GM18873 (cell line): ENCODE measurements around the gene CSAD.
A peak's percentile ranks its signal among the peaks of the same experiment; 100 is the strongest.
"Not testable (repeated sequence)": the region's sequence is repeated elsewhere in the genome, so short reads cannot be mapped to it uniquely, and the experiment has no call there.

Source experiments
- ATAC-seq: cut with Tn5 transposase; IDR thresholded peaks from one replicate; pipeline ENCODE4 v1.9.1; 2021; ENCODE audit warnings: mild to moderate bottlenecking, moderate library complexity, moderate number of reproducible peaks; ENCODE audit not compliant: unreplicated experiment, low FRiP score

Gene CSAD

DNA sequence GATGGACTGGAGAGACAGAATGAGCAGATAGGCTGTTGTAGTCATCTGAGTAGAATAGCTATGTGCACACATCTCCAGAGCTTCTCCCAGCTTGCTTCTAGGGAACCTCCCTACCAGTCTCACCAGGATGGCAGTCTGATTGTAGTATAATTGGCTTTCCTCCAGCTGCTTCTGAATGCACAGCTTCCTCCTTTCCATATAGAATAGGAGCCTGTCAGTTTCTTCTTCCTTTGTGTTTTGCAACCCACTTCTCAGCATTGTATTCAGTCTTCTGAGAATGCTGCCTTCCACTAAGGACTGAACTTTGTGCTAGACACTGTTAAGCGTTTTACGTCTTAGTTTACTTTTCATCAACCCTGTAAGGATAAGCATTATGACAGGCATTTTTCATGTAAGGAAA, 2.2 kb upstream of the CSAD start:
- no peak for ATAC-seq

GRCh38 chr12:53181935-53182334, 1.2 kb upstream of the CSAD start:
- no peak for ATAC-seq

DNA sequence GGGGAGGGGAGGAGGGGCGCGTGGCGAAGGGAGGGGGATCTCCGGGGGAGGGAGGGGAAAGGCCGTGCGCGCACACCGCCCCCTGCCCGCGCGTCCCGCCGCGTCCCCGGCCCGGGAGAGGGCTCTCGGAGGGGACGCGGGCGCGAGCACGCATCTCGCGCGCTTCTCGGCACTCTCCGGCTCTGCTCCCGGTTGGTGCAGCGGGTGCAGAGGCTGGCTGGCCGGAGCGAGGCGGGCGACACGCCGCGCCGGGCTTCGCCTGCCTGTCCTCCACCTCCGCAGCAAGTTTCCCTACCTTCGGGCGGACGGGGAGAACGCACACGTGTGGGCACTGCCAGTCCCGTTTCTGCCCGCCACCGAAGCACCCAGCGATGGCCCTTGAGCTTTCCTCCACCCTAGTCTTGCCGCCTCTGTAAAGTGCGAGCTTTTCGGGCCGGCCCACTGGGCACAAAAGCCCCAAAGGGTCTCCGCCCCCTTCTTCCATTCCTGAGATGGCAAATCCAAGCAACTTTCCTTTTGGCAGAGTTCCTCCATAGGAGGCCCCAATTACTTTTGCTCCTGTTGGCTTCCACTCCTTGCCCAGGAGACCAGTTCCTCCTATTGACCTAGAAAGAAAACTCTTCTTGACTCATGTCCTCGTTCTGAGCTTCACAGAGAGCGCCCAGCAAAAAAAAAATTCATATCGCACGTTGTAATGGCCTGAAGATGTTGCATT, 363 bp upstream of the CSAD start:
- peak; percentile 6 for ATAC-seq

- peak; percentile 13 for ATAC-seq
Observed at GRCh38 chr12:53179687-53180219, 972 bp downstream of the CSAD start.

GRCh38 chr12:53178803-53179202, 1.9 kb downstream of the CSAD start:
- ATAC-seq: not testable (repeated sequence)

DNA sequence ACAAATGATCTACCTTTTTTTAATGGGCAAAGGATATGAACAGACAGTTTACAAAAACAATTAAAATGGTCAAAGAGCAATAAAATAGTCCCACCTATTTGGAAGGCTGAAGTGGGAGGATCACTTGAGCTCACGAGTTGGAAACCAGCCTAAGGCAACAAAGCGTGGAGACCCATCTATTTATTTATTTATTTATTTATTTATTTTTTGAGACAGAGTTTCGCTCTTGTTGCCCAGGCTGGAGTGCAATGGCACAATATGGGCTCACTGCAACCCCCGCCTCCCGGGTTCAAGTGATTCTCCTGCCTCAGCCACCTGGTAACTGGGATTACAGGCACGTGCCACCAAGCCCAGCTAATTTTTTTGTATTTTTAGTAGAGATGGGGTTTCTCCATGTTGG, 3.3 kb downstream of the CSAD start:
- not testable (repeated sequence) for ATAC-seq

DNA sequence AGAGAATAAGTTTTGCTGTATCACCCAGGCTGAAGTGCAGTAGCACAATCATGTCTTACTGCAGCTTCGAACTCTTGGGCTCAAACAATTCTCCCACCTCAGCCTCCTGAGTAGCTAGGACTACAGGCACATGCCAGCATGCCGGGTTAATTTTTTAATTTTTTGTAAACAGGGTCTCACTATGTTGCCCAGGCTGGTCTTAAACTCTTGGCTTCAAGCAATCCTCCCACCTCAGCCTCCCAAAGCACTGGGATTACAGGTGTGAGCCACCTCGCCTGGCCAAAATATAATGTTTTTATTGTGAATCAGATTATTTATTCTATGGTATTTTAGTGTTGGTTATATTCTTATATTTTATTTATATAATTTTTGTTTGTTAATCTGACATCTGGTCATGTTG, 4.0 kb downstream of the CSAD start:
- no peak for ATAC-seq

DNA sequence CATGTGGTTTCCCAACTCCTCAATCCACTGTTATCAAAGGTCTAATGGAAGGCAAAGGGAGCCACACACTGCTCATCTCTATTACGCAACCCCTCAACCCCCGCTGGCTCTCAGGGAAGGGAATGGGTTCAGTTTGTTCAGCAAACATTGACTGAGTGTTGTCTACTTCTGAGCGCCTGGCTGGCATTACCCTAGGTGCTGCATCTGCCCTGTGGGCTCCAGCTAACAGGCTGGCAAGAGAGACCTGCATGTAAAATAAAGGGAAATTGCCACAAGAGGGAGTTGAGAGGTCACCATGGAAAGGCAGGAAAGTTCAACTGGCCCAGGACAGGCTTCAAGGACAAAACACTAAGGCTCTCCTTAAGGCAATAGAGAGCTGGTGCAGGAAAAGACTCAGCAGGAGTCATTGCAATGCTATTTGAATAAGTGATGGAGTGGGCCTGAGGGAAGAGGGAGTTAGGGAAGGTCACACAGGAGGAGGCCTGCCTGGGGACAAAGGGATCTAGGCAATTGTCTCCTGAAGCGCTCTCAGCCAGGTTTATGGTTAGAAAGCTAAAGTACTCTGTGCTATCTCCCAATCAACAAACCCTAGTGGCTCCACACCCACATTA, 5.7 kb downstream of the CSAD start:
- ATAC-seq: no peak

DNA sequence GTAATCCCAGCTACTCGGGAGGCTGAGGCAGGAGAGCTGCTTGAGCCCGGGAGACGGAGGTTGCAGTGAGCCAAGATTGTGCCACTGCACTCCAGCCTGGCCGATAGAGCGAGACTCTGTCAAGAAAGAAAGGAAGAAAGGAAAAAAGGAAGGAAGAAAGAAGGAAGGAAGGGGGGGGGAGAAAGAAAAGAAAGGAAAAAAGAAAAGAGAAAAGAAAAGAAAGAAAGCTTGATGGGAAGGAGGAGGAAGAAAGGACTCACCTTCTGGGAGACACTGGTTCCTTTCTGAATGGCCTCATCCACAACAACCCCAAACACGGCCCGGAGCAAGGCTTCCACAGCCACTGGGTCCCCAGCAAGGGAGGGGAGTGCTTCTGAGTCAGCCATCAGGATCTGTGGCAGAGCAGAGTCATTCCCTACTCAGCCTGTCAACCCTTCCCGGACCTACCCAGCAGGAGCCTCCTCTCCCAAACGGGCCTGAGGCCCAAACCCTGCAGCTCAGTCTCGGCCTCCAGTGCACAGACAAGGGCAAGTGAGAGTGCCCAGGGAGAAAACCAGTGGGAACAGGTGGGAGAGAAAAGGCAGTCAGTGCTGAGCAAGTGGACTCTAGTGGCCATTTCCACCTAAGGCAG, 7.5 kb downstream of the CSAD start:
- no peak for ATAC-seq

- ATAC-seq: no peak
Observed at GRCh38 chr12:53172352-53172751, 8.4 kb downstream of the CSAD start.

GRCh38 chr12:53171725-53172329, 8.9 kb downstream of the CSAD start:
- no peak for ATAC-seq

DNA sequence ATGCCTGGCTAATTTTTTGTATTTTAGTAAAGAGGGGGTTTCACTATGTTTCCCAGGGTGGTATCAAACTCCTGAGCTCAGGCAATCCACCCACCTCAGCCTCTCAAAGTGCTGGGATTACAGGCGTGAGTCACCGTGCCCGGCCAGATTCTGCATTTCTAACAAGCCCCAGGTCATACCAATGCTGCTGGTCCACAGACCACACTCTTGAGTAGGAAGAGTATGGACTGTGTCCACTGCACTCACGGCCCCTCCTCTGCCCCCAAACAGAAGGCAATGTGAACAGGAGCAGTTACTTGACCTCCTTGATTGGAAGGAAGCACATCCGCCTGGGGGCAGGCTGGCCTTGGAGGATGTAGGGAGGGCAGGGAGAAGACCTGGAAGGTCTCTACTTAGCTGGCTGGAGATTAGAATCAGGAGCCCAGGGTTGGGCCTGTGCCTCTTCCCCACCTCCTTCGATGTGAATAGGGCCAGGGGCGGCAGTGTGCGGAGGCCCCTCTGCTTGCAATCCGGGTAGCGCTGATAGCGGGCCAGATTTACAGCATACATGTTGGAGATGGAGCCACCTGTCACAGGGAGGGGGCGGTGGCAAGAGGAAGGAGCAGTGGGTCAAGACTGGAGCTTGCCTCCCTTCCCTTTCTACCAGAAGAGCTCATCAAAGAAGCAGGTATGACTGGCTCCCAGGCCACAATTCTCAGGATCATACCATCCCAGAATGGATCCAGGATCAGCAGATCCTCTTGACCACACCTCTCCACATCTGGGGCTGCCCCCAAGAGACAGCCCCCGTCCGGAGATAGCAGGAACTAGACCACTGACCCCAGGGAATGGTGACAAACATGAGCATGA, 9.6 kb downstream of the CSAD start:
- no peak for ATAC-seq

DNA sequence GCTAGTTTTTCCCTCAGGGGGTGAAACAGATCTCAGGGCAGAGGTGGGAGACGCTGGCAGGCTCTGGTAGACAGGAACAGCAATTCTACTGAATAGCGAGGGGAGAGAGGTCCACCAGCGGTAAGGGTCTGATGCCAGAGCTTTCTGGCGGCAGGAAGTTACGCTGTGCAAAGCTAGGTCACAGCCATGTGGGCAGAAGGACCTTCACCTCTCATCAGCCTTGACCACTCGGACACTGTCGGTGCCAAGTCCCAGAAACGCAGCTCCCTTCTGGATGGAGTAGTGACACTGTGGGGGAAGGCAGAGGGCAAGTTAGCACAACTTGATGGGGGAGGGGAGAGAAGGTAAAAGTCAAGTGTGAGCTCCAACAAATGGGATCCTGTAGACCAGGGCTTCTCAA, 10.5 kb downstream of the CSAD start:
- ATAC-seq: no peak

GRCh38 chr12:53169644-53170043, 11.1 kb downstream of the CSAD start:
- no peak for ATAC-seq

GRCh38 chr12:53166837-53167236, 13.9 kb downstream of the CSAD start:
- no peak for ATAC-seq

DNA sequence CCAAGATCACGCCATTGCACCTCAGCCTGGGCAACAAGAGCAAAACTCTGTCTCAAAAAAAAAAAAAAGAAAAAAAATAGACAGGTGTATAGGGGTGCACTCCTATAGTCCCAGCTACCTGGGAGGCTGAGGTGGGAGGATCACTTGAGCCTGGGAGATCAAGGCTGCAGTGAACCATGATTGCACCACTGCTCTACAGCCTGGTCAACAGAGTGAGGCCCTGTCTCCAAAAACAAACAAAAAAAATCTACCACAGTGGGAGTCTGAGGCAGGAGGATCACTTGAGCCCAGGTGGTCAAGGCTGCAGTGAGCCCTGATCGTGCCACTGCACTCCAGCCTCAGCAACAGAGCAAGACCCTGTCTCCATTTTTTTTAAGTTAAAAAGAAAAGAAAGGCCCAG, 17.7 kb downstream of the CSAD start:
- not testable (repeated sequence) for ATAC-seq

GRCh38 chr12:53161119-53161911, 19.4 kb downstream of the CSAD start:
- ATAC-seq: no peak

DNA sequence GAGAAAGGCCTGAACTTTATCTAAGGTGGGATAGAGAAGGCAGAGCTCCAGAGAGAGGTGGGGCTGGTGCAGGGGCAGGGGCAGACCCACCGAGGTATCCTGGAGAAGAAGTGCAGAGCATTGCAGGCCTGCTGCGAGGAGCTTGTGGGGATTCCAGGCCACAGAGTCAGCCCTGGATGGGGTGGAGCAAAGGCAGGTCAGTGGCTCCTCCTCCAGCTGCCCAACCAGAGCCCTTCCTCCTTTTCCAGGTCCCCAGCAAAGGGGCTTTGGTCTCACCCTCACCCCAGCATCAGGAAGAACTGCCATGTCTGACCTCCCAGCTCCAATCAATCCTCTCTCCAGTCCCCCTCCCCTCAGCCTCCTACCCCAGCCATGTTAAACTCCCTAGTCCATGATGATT, 20.1 kb downstream of the CSAD start:
- ATAC-seq: no peak

- ATAC-seq: no peak
Observed at GRCh38 chr12:53160000-53160399, 20.7 kb downstream of the CSAD start.
